Thyroid gland (tissue), 4 donors: Measurements from ENCODE around the gene C1QTNF3.

Source experiments
- CTCF ChIP-seq, 6 experiments: fragments of 200-600 bp in 3 of 6; fragments of 450-650 bp in 3 of 6; sonication (generic) in 3 of 6; IDR thresholded peaks; one replicate each; pipeline ENCODE4 v1.5.1; 2016 to 2019; ENCODE audit warnings: antibody characterized with exemption in 6 of 6, mild to moderate bottlenecking in 2 of 6, inconsistent platforms in 1 of 6, moderate library complexity in 1 of 6
- POLR2A ChIP-seq, 2 donors: fragments of 450-650 bp; IDR thresholded peaks; one replicate each; pipeline ENCODE4 v1.6.1; 2017; ENCODE audit warnings: antibody characterized with exemption in 2 of 2, mild to moderate bottlenecking in 2 of 2, moderate library complexity in 1 of 2

DNA sequence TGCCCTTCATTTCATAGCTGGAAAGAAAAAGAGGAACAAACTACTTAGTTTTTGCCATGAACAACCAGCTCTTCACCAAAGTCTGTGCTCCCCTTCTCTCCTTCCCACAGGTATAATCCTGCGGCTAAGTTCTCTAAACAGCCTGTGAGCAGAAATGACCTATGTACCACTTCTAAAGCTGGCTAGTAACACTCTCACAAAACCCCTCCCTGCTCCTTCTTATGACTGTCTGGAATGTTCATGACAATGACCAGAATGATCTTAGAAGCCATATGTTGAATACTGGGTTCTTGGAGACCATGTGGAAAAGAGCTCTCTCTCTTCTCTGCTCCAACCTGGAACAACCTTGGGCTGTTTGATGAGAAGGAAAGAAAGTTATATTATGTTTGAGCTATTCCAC is 22.3 kb downstream of the C1QTNF3 start:
- no peak for TF ChIP-seq POLR2A (IDR thresholded peaks at IDR 0.05)
- TF ChIP-seq CTCF (IDR thresholded peaks at IDR 0.05): no peak
